Ishikawa (cell line): ENCODE data around the gene CCDC180.

ENCODE experiments used
- CEBPB ChIP-seq: IDR thresholded peaks from 2 replicates; pipeline ENCODE4 v1.6.1; 2012
- CREB1 ChIP-seq: IDR thresholded peaks from 2 replicates; pipeline ENCODE4 v1.6.1; 2012; ENCODE audit warnings: low read depth
- EGR1 ChIP-seq: IDR thresholded peaks from 2 replicates; pipeline ENCODE4 v1.6.1; 2012
- EP300 ChIP-seq: IDR thresholded peaks from 2 replicates; pipeline ENCODE4 v1.6.1; 2012; ENCODE audit warnings: borderline replicate concordance
- FOXM1 ChIP-seq: IDR thresholded peaks from 2 replicates; pipeline ENCODE4 v1.6.1; 2012; ENCODE audit warnings: low read depth, borderline replicate concordance
- MAX ChIP-seq: IDR thresholded peaks from 2 replicates; pipeline ENCODE4 v1.6.1; 2012
- NFIC ChIP-seq: IDR thresholded peaks from 2 replicates; pipeline ENCODE4 v1.6.1; 2012
- RAD21 ChIP-seq: IDR thresholded peaks from 2 replicates; pipeline ENCODE4 v1.6.1; 2012; ENCODE audit warnings: low read depth
- REST ChIP-seq: IDR thresholded peaks from 2 replicates; pipeline ENCODE4 v1.6.1; 2012; ENCODE audit warnings: low read depth, mild to moderate bottlenecking
- TAF1 ChIP-seq: IDR thresholded peaks from 2 replicates; pipeline ENCODE4 v1.6.1; 2012; ENCODE audit warnings: low read depth, mild to moderate bottlenecking
- TCF12 ChIP-seq: IDR thresholded peaks from 2 replicates; pipeline ENCODE4 v1.6.1; 2012; ENCODE audit warnings: low read depth
- TEAD4 ChIP-seq: IDR thresholded peaks from 2 replicates; pipeline ENCODE4 v1.6.1; 2012
- USF1 ChIP-seq: IDR thresholded peaks from 2 replicates; pipeline ENCODE4 v1.6.1; 2012
- YY1 ChIP-seq: IDR thresholded peaks from 2 replicates; pipeline ENCODE4 v1.6.1; 2012; ENCODE audit warnings: low read depth
- ZBTB7A ChIP-seq: IDR thresholded peaks from 2 replicates; pipeline ENCODE4 v1.6.1; 2012; ENCODE audit warnings: low read depth

The CCDC180 gene

GRCh38 chr9:97293818-97294217 is 13.6 kb upstream of the CCDC180 start:
- TF ChIP-seq CREB1, result no peak
- TF ChIP-seq ZBTB7A, result no peak
- TF ChIP-seq EP300, result no peak
- no peak for TF ChIP-seq USF1
- TF ChIP-seq EGR1, result no peak
- TF ChIP-seq NFIC, result no peak
- no peak for TF ChIP-seq TAF1
- TF ChIP-seq CEBPB, result no peak
- no peak for TF ChIP-seq MAX
- TF ChIP-seq RAD21, result no peak
- no peak for TF ChIP-seq TCF12
- no peak for TF ChIP-seq FOXM1
- no peak for TF ChIP-seq REST
- TF ChIP-seq YY1, result no peak
- no peak for TF ChIP-seq TEAD4

- TF ChIP-seq EGR1, result no peak
- TF ChIP-seq CREB1, result no peak
- no peak for TF ChIP-seq MAX
- no peak for TF ChIP-seq REST
- TF ChIP-seq CEBPB, result no peak
Measured at GRCh38 chr9:97297889-97298288, 9.6 kb upstream of the CCDC180 start.

- TF ChIP-seq RAD21, result no peak
- no peak for TF ChIP-seq NFIC
- TF ChIP-seq EGR1, result no peak
Measured at GRCh38 chr9:97299809-97300414, 7.5 kb upstream of the CCDC180 start.

GRCh38 chr9:97300586-97300985 is 6.9 kb upstream of the CCDC180 start:
- no peak for TF ChIP-seq TEAD4
- no peak for TF ChIP-seq USF1
- no peak for TF ChIP-seq ZBTB7A
- no peak for TF ChIP-seq RAD21
- no peak for TF ChIP-seq MAX
- no peak for TF ChIP-seq TCF12
- TF ChIP-seq EGR1, result no peak
- TF ChIP-seq CREB1, result no peak
- no peak for TF ChIP-seq YY1
- no peak for TF ChIP-seq REST
- no peak for TF ChIP-seq TAF1

- TF ChIP-seq TEAD4 (no peak), USF1 (no peak), CREB1 (no peak), YY1 (no peak), CEBPB (no peak), ZBTB7A (no peak), FOXM1 (no peak), EP300 (no peak), NFIC (no peak), RAD21 (no peak), EGR1 (no peak), TCF12 (no peak), TAF1 (no peak), MAX (no peak), REST (no peak)
Measured at GRCh38 chr9:97301974-97302373, 5.5 kb upstream of the CCDC180 start.
